Mesenteric fat pad (tissue), 1 donor: ENCODE results near the gene IDI2. TPM values are rescaled to one million over a fixed set of nuclear protein-coding genes. Genes with fewer than 3 reads are reported as not detected.

Experiments used
- DNase-seq: peaks from one replicate; pipeline ENCODE4 v3.0.0-alpha.2; 2020; ENCODE audit warnings: low spot score
- total RNA-seq: library from RNA; stranded (reverse); fragmentation: NEBNext Ultra II Directional; extraction: Animal tissue kit (Norgen Biotek cat#: 25700); gene quantifications from one replicate; pipeline ENCODE4 v1.2.1, GENCODE V29; 2021
- donor health status: DM: yes; HTN: yes; CAD: no.

IDI2 gene
- total RNA-seq, 1 donor from 2014 or later, result not detected

- no peak for DNase-seq
Observed at GRCh38 chr10:1009071-1009494, 16.6 kb downstream of the IDI2 start.

- no peak for DNase-seq
Observed at GRCh38 chr10:1007583-1007982, 18.1 kb downstream of the IDI2 start.

GRCh38 chr10:1006573-1006972 lies 19.1 kb downstream of the IDI2 start:
- no peak for DNase-seq

- DNase-seq, result no peak
Observed at GRCh38 chr10:1003884-1004670, 21.6 kb downstream of the IDI2 start.

GRCh38 chr10:1002425-1003006 lies 23.1 kb downstream of the IDI2 start:
- DNase-seq, result no peak

- peak; percentile 62 for DNase-seq
Observed at GRCh38 chr10:997266-998022, 28.2 kb downstream of the IDI2 start.

- DNase-seq, result peak; percentile 75
Observed at GRCh38 chr10:996031-996430, 29.6 kb downstream of the IDI2 start.

- DNase-seq, result peak; percentile 37
Observed at GRCh38 chr10:995559-995926, 30.1 kb downstream of the IDI2 start.

- DNase-seq, result peak; percentile 28
Observed at GRCh38 chr10:994836-995558, 30.7 kb downstream of the IDI2 start.

GRCh38 chr10:992871-993270 lies 32.8 kb downstream of the IDI2 start:
- DNase-seq, result no peak

- no peak for DNase-seq
Observed at GRCh38 chr10:992467-992866, 33.2 kb downstream of the IDI2 start.

- DNase-seq, result no peak
Observed at GRCh38 chr10:990808-991207, 34.9 kb downstream of the IDI2 start.

GRCh38 chr10:988667-989545 lies 36.8 kb downstream of the IDI2 start:
- peak; percentile 57 for DNase-seq

GRCh38 chr10:987870-988666 lies 37.6 kb downstream of the IDI2 start, which contains the start of gene GTPBP4:
TSS of gene GTPBP4 (plus strand) at chr10:988434. CDS start at chr10:988480, 46 bp downstream.
- DNase-seq, result peak; percentile 100

- DNase-seq, result no peak
Observed at GRCh38 chr10:987620-987869, 38.1 kb downstream of the IDI2 start.

GRCh38 chr10:986881-987619 lies 38.6 kb downstream of the IDI2 start:
- peak; percentile 55 for DNase-seq

- peak; percentile 37 for DNase-seq
Observed at GRCh38 chr10:986137-986825, 39.4 kb downstream of the IDI2 start.

GRCh38 chr10:985361-985760 lies 40.3 kb downstream of the IDI2 start:
- DNase-seq, result peak; percentile 18
